ENCODE measurements around the gene MT1F.

- TF ChIP-seq TAF1 (IDR thresholded peaks at IDR 0.05; ENCODE audit: borderline replicate concordance, low read depth, low read length) (no peak), POLR2AphosphoS5 (IDR thresholded peaks at IDR 0.05; ENCODE audit: low read depth, low read length) (no peak), POLR2A (IDR thresholded peaks at IDR 0.05; ENCODE audit: low read depth, low read length) (no peak)
These were observed 34.1 kb upstream of the MT1F start for GRCh38 chr16:56623637-56624036.
